ENCODE data around the gene IKZF5. TPM values are rescaled to one million over a fixed set of nuclear protein-coding genes. Genes with fewer than 3 reads are reported as not detected.

The IKZF5 gene
- total and polyA plus RNA-seq, 9 of the 15 experiments (the other 6 are each of a cell fraction or from before 2014, with no cell fraction given): 3.8 to 19.6 (median 12.4) TPM

- TF ChIP-seq PATZ1 (CRISPR knock-in tag; IDR thresholded peaks at IDR 0.05; ENCODE audit: borderline replicate concordance) (no peak), ZBED1 (IDR thresholded peaks at IDR 0.05) (no peak), ZNF384 (IDR thresholded peaks at IDR 0.05; ENCODE audit: low read depth, low read length) (no peak), ELF4 (CRISPR knock-in tag; IDR thresholded peaks at IDR 0.05) (no peak)
Measured at GRCh38 chr10:122962405-122962804, 46.2 kb downstream of the IKZF5 start (continued).

- H3K36me3 ChIP-seq (ENCODE audit: control insufficient read depth, insufficient read depth, low read length): no peaks in the 10 kb centered on the region
- 68% methylated on average over 5 of the region's 5 CpGs for WGBS (ENCODE audit: insufficient coverage, low coverage, missing lambda C conversion rate)
- POLR2A ChIA-PET: no interaction called here
- H3K27me3 ChIP-seq (ENCODE audit: control insufficient read depth in 2 of 2, insufficient read depth in 2 of 2, low read length in 2 of 2): no peaks in the 10 kb centered on the region
- no peak for ATAC-seq
- H3K27ac ChIP-seq (ENCODE audit: extremely low read depth, low read depth, low read length): no peak overlapping the region
- H3K4me1 ChIP-seq (replicated peaks in 1 of 2; ENCODE audit: control insufficient read depth in 2 of 2, insufficient read depth in 2 of 2, low read length in 2 of 2): peaks cover 4 to 11% of the 10 kb centered on the region in 2 experiments; a peak in 3 of 5 replicates
- H3K4me2 ChIP-seq (ENCODE audit: insufficient read depth, low read length): no peak overlapping the region
- DNase-seq (ENCODE audit: extremely low read depth in 1 of 4, low spot score in 3 of 4): no peak
- H3K9ac ChIP-seq (ENCODE audit: insufficient read depth in 1 of 2, low read depth in 2 of 2, low read length in 2 of 2): no peak overlapping the region
- no peaks in the 10 kb centered on the region; the same call in 1 of the 2 replicates for H3K9me3 ChIP-seq (replicated peaks; ENCODE audit: control insufficient read depth, insufficient read depth, low read depth, low read length)
- no peaks in the 10 kb centered on the region for H4K20me1 ChIP-seq (replicated peaks; ENCODE audit: control insufficient read depth, insufficient read depth, low read length)
- no peaks in the 10 kb centered on the region for H3K9me1 ChIP-seq (ENCODE audit: control insufficient read depth, insufficient read depth, low read length)
- intact Hi-C loops (cut with micrococcal nuclease) (no loop called here), in situ Hi-C loops (cut with MboI) (no loop called here)
- no TSS peak for BruUV-seq (replicated peaks)
- TF ChIP-seq THRB (CRISPR knock-in tag; conservative IDR thresholded peaks at IDR 0.05) (no peak), CEBPG (CRISPR knock-in tag; IDR thresholded peaks at IDR 0.05) (no peak), CEBPG (tag; conservative IDR thresholded peaks at IDR 0.05 in 1 of 2, IDR thresholded peaks at IDR 0.05 in 1 of 2) (0 out of 4 replicates have a peak, but pooled peaks of 1 of the 2 experiments have one; percentile 28)
- peaks cover 37% of the 10 kb centered on the region for H3K79me2 ChIP-seq (ENCODE audit: control insufficient read depth, insufficient read depth, low read length)
- H2AFZ ChIP-seq (ENCODE audit: low read depth, low read length): no peak overlapping the region
- FAIRE-seq: no peak
- CTCF ChIA-PET (ENCODE audit: low intra/inter-chr PET ratio): no interaction called here
- no peak overlapping the region for H3K4me3 ChIP-seq
Measured at GRCh38 chr10:122957474-122957873, 51.1 kb downstream of the IKZF5 start.

Data from K562 (cell line).